K562 (cell line): ENCODE data around the gene CHRM4. TPM values are rescaled to one million over a fixed set of nuclear protein-coding genes. Genes with fewer than 3 reads are reported as not detected.

Experiments
- ARID1B ChIP-seq: fragments of 450-650 bp; IDR thresholded peaks from 2 replicates; pipeline ENCODE4 v1.6.1; 2016; ENCODE audit warnings: antibody characterized with exemption, mild to moderate bottlenecking, inconsistent platforms
- CREB1 ChIP-seq, 2 experiments: sonication (generic) in 1 of 2; formaldehyde crosslinking in 1 of 2; IDR thresholded peaks; 2 replicates each; pipeline versions ENCODE4 v1.6.1 to v1.8.0; 2012 to 2022; ENCODE audit warnings: inconsistent platforms in 1 of 2, mild to moderate bottlenecking in 1 of 2, missing genetic modification reagents in 1 of 2, moderate library complexity in 1 of 2
- ETV6 ChIP-seq, 3 experiments: fragments of 150-350 bp in 1 of 3; sonication (generic) in 1 of 3; formaldehyde crosslinking in 1 of 3; IDR thresholded peaks; 2 replicates each; pipeline versions ENCODE4 v1.6.1 to v1.8.0; 2014 to 2022; ENCODE audit warnings: borderline replicate concordance in 2 of 3, low read depth in 2 of 3, antibody characterized with exemption in 1 of 3, low read length in 1 of 3, mild to moderate bottlenecking in 1 of 3, missing genetic modification reagents in 1 of 3
- MAZ ChIP-seq, 2 experiments: fragments of 450-650 bp in 1 of 2; sonication (generic) in 1 of 2; formaldehyde crosslinking; IDR thresholded peaks in 1 of 2; conservative IDR thresholded peaks in 1 of 2; 2 replicates each; pipeline versions ENCODE4 v1.4.0 to v1.5.0; 2020; ENCODE audit warnings: mild to moderate bottlenecking in 1 of 2, missing genetic modification reagents in 1 of 2
- RBFOX2 ChIP-seq: fragments of 200-400 bp; formaldehyde crosslinking; IDR thresholded peaks from 2 replicates; pipeline ENCODE4 v1.6.1; 2017; ENCODE audit warnings: low read depth, mild to moderate bottlenecking, low read length, moderate library complexity
- SAFB ChIP-seq: fragments of 200-400 bp; formaldehyde crosslinking; IDR thresholded peaks from 2 replicates; pipeline ENCODE4 v1.6.1; 2017; ENCODE audit warnings: low read depth, low read length, borderline replicate concordance
- STAT5B ChIP-seq: fragments of 250-450 bp; sonication (Bioruptor Pico); IDR thresholded peaks from 2 replicates; pipeline ENCODE4 v1.8.0; 2021; ENCODE audit warnings: mild to moderate bottlenecking, inconsistent platforms
- TAF7 ChIP-seq: fragments of 450-650 bp; IDR thresholded peaks from 2 replicates; pipeline ENCODE4 v1.6.1; 2016; ENCODE audit warnings: missing genetic modification characterization, missing compliant biosample characterization
- TCF7 ChIP-seq: sonication (generic); IDR thresholded peaks from 2 replicates; pipeline ENCODE4 v1.6.1; 2016; ENCODE audit warnings: antibody characterized with exemption, borderline replicate concordance
- ZNF384 ChIP-seq: IDR thresholded peaks from 2 replicates; pipeline ENCODE4 v1.6.1; 2012; ENCODE audit warnings: low read depth, low read length, improper control_type of control experiment
- ZNF431 ChIP-seq: sonication (generic); formaldehyde crosslinking; IDR thresholded peaks from 2 replicates; pipeline ENCODE4 v1.8.0; 2022; ENCODE audit warnings: mild to moderate bottlenecking, missing genetic modification reagents
- polyA plus RNA-seq, 8 experiments: library from polyadenylated mRNA; depleted of rRNA in 4 of 8; stranded (reverse) in 5 of 8; unstranded in 3 of 8; fragments of >200 nt; fragmentation: Nextera tagmentation in 2 of 8; fragmentation: Illumina TruSeq in 1 of 8; extraction: Ambion mirVana in 2 of 8; extraction: Trizol in 1 of 8; gene quantifications; 2 replicates each; pipeline versions ENCODE4 v1.2.1 to v1.2.3, GENCODE V29; 2011 to 2014; ENCODE audit warnings: inconsistent platforms in 1 of 8, missing spikeins in 1 of 8
- total RNA-seq, 7 experiments: library from RNA; depleted of rRNA in 6 of 7; stranded (reverse); fragments of >200 nt in 6 of 7; fragmentation: Illumina TruSeq in 2 of 7; extraction: Trizol in 2 of 7; gene quantifications; 2 replicates each; pipeline versions ENCODE4 v1.2.1 to v1.2.3, GENCODE V29; 2011 to 2021; ENCODE audit warnings: low replicate concordance in 1 of 7
- TF ChIP-seq, protein P1 (sequence below): fragments of 200-800 bp; sonication (Bioruptor generic); IDR thresholded peaks from 2 replicates; pipeline ENCODE4 v1.6.1; 2017; ENCODE audit warnings: missing genetic modification characterization, missing compliant biosample characterization
- TF ChIP-seq, protein P2 (sequence below): fragments of 200-800 bp; sonication (Bioruptor generic); IDR thresholded peaks from 2 replicates; pipeline ENCODE4 v1.6.1; 2017; ENCODE audit warnings: missing genetic modification characterization, missing compliant biosample characterization
- TF ChIP-seq, protein P3 (sequence below): fragments of 250-450 bp; sonication (Bioruptor Pico); IDR thresholded peaks from 2 replicates; pipeline ENCODE4 v1.4.0; 2020; ENCODE audit warnings: borderline replicate concordance
- TF ChIP-seq, protein P4 (sequence below): sonication (generic); formaldehyde crosslinking; IDR thresholded peaks from 2 replicates; pipeline ENCODE4 v1.8.0; 2022; ENCODE audit warnings: missing genetic modification reagents, mild to moderate bottlenecking, borderline replicate concordance

CHRM4 gene
- total and polyA plus RNA-seq, 9 of the 15 experiments (the other 6 are each of a cell fraction or from before 2014, with no cell fraction given) = 0.22 to 1.3 (median 0.40) TPM; not detected in 2

DNA sequence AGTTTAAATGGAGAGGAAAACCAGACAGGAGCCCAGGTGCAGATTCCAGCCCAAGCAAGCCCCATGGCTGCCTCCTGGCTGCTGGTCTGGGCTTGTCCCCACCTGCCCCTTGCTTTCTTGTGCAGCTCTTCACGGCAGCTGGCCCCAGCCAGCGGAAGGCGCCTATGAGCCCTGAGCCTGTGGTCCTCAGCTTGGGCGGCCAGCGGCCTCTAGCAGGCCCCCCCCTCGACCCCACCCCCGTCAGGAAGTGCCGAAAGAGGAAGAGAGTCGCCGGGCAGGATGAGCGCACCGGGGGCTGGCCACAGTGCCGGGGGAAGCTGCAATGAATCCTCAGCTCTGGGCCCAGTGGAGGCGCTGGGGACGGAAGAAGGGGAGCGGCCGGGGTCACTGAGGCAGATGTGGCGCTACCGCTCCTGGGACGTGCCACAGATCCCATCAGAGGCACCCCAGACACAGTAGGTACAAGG lies 46.4 kb downstream of the CHRM4 start (continued):
- TF ChIP-seq, protein P1, sequence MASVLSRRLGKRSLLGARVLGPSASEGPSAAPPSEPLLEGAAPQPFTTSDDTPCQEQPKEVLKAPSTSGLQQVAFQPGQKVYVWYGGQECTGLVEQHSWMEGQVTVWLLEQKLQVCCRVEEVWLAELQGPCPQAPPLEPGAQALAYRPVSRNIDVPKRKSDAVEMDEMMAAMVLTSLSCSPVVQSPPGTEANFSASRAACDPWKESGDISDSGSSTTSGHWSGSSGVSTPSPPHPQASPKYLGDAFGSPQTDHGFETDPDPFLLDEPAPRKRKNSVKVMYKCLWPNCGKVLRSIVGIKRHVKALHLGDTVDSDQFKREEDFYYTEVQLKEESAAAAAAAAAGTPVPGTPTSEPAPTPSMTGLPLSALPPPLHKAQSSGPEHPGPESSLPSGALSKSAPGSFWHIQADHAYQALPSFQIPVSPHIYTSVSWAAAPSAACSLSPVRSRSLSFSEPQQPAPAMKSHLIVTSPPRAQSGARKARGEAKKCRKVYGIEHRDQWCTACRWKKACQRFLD = no peak
- TF ChIP-seq TAF7 = no peak
- no peak for TF ChIP-seq STAT5B (CRISPR knock-in tag)
- TF ChIP-seq, protein P2, sequence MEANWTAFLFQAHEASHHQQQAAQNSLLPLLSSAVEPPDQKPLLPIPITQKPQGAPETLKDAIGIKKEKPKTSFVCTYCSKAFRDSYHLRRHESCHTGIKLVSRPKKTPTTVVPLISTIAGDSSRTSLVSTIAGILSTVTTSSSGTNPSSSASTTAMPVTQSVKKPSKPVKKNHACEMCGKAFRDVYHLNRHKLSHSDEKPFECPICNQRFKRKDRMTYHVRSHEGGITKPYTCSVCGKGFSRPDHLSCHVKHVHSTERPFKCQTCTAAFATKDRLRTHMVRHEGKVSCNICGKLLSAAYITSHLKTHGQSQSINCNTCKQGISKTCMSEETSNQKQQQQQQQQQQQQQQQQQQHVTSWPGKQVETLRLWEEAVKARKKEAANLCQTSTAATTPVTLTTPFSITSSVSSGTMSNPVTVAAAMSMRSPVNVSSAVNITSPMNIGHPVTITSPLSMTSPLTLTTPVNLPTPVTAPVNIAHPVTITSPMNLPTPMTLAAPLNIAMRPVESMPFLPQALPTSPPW (CRISPR knock-in tag) = peak; percentile 76
- TF ChIP-seq, protein P3, sequence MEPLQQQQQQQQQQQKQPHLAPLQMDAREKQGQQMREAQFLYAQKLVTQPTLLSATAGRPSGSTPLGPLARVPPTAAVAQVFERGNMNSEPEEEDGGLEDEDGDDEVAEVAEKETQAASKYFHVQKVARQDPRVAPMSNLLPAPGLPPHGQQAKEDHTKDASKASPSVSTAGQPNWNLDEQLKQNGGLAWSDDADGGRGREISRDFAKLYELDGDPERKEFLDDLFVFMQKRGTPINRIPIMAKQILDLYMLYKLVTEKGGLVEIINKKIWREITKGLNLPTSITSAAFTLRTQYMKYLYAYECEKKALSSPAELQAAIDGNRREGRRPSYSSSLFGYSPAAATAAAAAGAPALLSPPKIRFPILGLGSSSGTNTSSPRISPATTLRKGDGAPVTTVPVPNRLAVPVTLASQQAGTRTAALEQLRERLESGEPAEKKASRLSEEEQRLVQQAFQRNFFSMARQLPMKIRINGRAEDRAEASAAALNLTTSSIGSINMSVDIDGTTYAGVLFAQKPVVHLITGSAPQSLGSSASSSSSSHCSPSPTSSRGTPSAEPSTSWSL (CRISPR knock-in tag) = no peak
- TF ChIP-seq, protein P4, sequence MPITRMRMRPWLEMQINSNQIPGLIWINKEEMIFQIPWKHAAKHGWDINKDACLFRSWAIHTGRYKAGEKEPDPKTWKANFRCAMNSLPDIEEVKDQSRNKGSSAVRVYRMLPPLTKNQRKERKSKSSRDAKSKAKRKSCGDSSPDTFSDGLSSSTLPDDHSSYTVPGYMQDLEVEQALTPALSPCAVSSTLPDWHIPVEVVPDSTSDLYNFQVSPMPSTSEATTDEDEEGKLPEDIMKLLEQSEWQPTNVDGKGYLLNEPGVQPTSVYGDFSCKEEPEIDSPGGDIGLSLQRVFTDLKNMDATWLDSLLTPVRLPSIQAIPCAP (CRISPR knock-in tag) = no peak
- no peak for TF ChIP-seq ZNF384
- peak in 1 of 2 experiments; percentile 30; a peak in 1 of 4 replicates for TF ChIP-seq MAZ (CRISPR knock-in tag; conservative IDR thresholded peaks at IDR 0.05 in 1 of 2, IDR thresholded peaks at IDR 0.05 in 1 of 2)
- TF ChIP-seq ZNF431 (CRISPR knock-in tag) = no peak
- no peak for TF ChIP-seq TCF7
- no peak for TF ChIP-seq SAFB
- 0 out of 2 replicates have a peak, but pooled peaks have one; percentile 17 for TF ChIP-seq ARID1B
- TF ChIP-seq CREB1 (IDR thresholded peaks at IDR 0.05) = no peak
- no peak for TF ChIP-seq CREB1 (CRISPR knock-in tag; IDR thresholded peaks at IDR 0.05)
- 0 out of 2 replicates have a peak, but pooled peaks have one; percentile 24 for TF ChIP-seq RBFOX2
- TF ChIP-seq ETV6 (IDR thresholded peaks at IDR 0.05; ENCODE audit: borderline replicate concordance in 1 of 2, low read depth in 2 of 2, low read length in 1 of 2) = 0 out of 4 replicates have a peak, but pooled peaks of 1 of the 2 experiments have one; percentile 17
- no peak for TF ChIP-seq ETV6 (CRISPR knock-in tag; IDR thresholded peaks at IDR 0.05; ENCODE audit: borderline replicate concordance)
